ENCODE measurements around the gene DHCR24.
A peak's percentile ranks its signal among the peaks of the same experiment; 100 is the strongest.
"Not testable (repeated sequence)": the region's sequence is repeated elsewhere in the genome, so short reads cannot be mapped to it uniquely, and the experiment has no call there.

DHCR24 gene, protein sequence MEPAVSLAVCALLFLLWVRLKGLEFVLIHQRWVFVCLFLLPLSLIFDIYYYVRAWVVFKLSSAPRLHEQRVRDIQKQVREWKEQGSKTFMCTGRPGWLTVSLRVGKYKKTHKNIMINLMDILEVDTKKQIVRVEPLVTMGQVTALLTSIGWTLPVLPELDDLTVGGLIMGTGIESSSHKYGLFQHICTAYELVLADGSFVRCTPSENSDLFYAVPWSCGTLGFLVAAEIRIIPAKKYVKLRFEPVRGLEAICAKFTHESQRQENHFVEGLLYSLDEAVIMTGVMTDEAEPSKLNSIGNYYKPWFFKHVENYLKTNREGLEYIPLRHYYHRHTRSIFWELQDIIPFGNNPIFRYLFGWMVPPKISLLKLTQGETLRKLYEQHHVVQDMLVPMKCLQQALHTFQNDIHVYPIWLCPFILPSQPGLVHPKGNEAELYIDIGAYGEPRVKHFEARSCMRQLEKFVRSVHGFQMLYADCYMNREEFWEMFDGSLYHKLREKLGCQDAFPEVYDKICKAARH

DNA sequence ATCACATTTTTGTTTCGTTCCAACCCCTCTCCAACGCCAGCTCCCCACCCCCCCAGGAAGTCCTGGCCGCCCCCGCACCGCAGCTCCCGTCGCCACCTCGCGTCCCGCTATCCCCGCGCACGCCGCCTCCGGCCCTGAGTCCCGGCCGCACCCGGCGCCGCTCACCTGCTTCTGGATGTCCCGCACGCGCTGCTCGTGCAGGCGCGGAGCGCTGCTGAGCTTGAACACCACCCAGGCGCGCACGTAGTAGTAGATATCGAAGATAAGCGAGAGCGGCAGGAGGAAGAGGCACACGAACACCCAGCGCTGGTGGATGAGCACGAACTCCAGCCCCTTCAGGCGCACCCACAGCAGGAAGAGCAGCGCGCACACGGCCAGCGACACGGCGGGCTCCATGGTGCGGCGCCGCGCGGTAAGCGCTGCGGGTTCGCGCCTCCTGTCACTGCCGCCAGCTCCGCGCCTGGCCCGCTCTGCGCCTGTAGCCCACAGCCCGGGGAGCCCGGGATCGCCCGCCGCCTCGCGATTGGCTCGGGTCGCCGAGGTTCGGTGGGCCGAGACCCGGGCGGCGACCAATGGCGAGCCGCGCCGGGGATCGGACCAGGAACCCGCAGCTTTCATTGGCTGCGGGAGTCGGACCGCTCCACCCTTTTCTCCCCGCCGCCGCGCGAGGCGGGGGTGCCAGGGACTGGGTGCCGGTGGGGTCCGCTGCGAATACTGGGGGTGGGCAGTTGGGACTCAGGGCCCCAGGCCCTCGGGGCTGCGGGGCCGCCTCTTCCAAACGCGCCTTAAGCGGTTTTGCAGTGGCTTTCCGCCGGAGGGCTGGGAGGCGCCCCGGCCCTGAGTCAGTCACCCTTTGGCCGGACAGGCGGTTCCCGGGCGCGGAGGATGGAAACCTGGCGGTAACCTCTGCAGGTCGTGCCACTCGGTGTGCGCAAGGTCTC, at the start of gene DHCR24:
TSS of gene DHCR24 (minus strand) at position 472 of the 941 bp plus-strand sequence. CDS start at position 396, 76 bp downstream.
- H3K4me3 ChIP-seq (ENCODE audit: low read length, poor library complexity, severe bottlenecking): peak within 1 kb of the TSS; percentile 99
- H3K79me2 ChIP-seq (ENCODE audit: insufficient read depth, low read length): peaks cover 62% of the 10 kb centered on the region
- peaks cover 51% of the 10 kb centered on the region for H3K4me1 ChIP-seq (ENCODE audit: insufficient read depth, low read length, poor library complexity, severe bottlenecking)
- peak within 1 kb of the TSS; percentile 97 for H3K9ac ChIP-seq (ENCODE audit: low read depth, low read length, poor library complexity, severe bottlenecking)
- no peaks in the 10 kb centered on the region for H3K9me3 ChIP-seq (ENCODE audit: insufficient read depth, low read depth, low read length)
- peak within 1 kb of the TSS; percentile 97 for H3K4me2 ChIP-seq (ENCODE audit: low read depth, low read length, poor library complexity, severe bottlenecking)
- TF ChIP-seq, protein P1, sequence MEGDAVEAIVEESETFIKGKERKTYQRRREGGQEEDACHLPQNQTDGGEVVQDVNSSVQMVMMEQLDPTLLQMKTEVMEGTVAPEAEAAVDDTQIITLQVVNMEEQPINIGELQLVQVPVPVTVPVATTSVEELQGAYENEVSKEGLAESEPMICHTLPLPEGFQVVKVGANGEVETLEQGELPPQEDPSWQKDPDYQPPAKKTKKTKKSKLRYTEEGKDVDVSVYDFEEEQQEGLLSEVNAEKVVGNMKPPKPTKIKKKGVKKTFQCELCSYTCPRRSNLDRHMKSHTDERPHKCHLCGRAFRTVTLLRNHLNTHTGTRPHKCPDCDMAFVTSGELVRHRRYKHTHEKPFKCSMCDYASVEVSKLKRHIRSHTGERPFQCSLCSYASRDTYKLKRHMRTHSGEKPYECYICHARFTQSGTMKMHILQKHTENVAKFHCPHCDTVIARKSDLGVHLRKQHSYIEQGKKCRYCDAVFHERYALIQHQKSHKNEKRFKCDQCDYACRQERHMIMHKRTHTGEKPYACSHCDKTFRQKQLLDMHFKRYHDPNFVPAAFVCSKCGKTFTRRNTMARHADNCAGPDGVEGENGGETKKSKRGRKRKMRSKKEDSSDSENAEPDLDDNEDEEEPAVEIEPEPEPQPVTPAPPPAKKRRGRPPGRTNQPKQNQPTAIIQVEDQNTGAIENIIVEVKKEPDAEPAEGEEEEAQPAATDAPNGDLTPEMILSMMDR (conservative IDR thresholded peaks at IDR 0.05; ENCODE audit: low read length): no peak
- TF ChIP-seq EZH2phosphoT487 (IDR thresholded peaks at IDR 0.05; ENCODE audit: borderline replicate concordance): no peak
- H3K36me3 ChIP-seq (ENCODE audit: insufficient read depth, low read length): peaks cover 14% of the 10 kb centered on the region; the same call in 1 of the 2 replicates
- H3K9me2 ChIP-seq (replicated peaks; ENCODE audit: low read depth, low read length): no peaks in the 10 kb centered on the region
- H3F3A ChIP-seq (ENCODE audit: low read depth): no peaks in the 10 kb centered on the region
- peaks cover 46% of the 10 kb centered on the region for H4K20me1 ChIP-seq (ENCODE audit: insufficient read depth, low read length, poor library complexity, severe bottlenecking)
- no peaks in the 10 kb centered on the region for H3K27me3 ChIP-seq (ENCODE audit: insufficient read depth, low read length, poor library complexity, severe bottlenecking)
- H2AFZ ChIP-seq (ENCODE audit: low read length): peak within 1 kb of the TSS; percentile 93

DNA sequence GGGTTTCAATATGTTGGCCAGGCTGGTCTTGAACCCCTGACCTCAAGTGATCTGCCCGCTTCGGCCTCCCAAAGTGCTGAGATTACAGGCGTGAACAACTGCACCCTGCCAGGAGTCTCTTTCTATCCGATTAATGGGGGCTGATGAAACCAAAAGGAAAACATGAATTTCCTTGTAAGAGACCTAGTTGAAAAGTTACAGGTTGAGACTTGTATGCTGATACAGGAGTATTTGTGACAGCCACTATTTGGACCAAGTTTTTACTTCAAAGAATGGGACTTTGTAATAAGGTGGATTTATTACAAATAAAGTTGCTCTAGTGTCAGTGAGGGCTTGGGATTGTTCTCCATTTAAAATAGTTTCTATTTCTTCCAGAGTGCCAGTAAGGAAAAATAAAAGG, 49.8 kb upstream of the DHCR24 start:
- Histone ChIP-seq H3K9me2 (replicated peaks; ENCODE audit: low read depth, low read length) (no peaks in the 10 kb centered on the region), H3K79me2 (ENCODE audit: insufficient read depth, low read length) (no peaks in the 10 kb centered on the region), H3K9me3 (ENCODE audit: insufficient read depth, low read depth, low read length) (no peaks in the 10 kb centered on the region), H3K36me3 (ENCODE audit: insufficient read depth, low read length) (no peaks in the 10 kb centered on the region), H4K20me1 (ENCODE audit: insufficient read depth, low read length, poor library complexity, severe bottlenecking) (no peaks in the 10 kb centered on the region), H3K4me1 (ENCODE audit: insufficient read depth, low read length, poor library complexity, severe bottlenecking) (peaks cover 22% of the 10 kb centered on the region), H3K27me3 (ENCODE audit: insufficient read depth, low read length, poor library complexity, severe bottlenecking) (no peaks in the 10 kb centered on the region), H3K4me3 (ENCODE audit: low read length, poor library complexity, severe bottlenecking) (no peak overlapping the region), H3F3A (ENCODE audit: low read depth) (no peaks in the 10 kb centered on the region), H3K4me2 (ENCODE audit: low read depth, low read length, poor library complexity, severe bottlenecking) (no peak overlapping the region), H3K9ac (ENCODE audit: low read depth, low read length, poor library complexity, severe bottlenecking) (no peak overlapping the region), H2AFZ (ENCODE audit: low read length) (no peak overlapping the region)
- no peak for TF ChIP-seq EZH2phosphoT487 (IDR thresholded peaks at IDR 0.05; ENCODE audit: borderline replicate concordance)
- TF ChIP-seq, protein P1 (conservative IDR thresholded peaks at IDR 0.05; ENCODE audit: low read length): no peak

DNA sequence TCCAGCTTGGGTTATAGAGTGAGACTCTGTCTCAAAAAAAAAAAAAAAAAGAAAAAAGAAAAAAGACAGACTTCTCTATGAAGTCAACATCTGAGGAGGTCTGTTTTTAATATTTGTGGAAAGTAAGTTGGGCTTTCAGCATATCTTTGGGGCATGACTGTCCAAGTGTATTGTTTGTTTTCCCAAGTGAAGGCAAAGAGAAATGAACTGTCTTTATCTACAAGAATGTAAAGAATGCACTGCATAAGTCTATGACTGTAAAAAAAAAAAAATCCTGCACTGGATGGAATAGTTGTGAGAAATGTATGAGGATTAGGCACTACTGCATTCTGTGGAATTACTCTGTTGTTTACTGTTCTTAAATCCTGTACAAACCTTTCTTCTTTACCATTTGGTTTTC, 47.9 kb upstream of the DHCR24 start:
- TF ChIP-seq, protein P1 (conservative IDR thresholded peaks at IDR 0.05; ENCODE audit: low read length): no peak
- TF ChIP-seq EZH2phosphoT487 (IDR thresholded peaks at IDR 0.05; ENCODE audit: borderline replicate concordance): no peak
- H3K79me2 ChIP-seq (ENCODE audit: insufficient read depth, low read length): no peaks in the 10 kb centered on the region

DNA sequence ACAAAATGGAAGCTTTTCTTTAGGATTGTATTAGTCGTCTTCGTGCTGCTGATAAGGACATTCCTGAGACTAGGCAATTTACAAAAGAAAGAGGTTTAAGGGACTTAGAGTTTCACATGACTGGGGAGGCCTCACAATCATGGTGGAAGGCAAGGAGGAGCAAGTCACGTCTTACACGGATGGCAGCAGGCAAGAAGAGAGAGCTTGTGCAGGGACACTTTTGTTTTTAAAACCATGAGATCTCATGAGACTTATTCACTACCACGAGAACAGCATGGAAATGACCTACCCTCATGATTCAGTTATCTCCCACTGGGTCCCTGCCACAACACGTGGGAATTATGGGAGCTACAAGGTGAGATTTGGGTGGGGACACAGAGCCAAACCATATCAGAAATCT, 47.1 kb upstream of the DHCR24 start:
- not testable (repeated sequence) for H3K79me2 ChIP-seq (ENCODE audit: insufficient read depth, low read length); H3K4me2 ChIP-seq (ENCODE audit: low read depth, low read length, poor library complexity, severe bottlenecking); H4K20me1 ChIP-seq (ENCODE audit: insufficient read depth, low read length, poor library complexity, severe bottlenecking); H3K9ac ChIP-seq (ENCODE audit: low read depth, low read length, poor library complexity, severe bottlenecking); H2AFZ ChIP-seq (ENCODE audit: low read length); H3K36me3 ChIP-seq (ENCODE audit: insufficient read depth, low read length); H3K9me2 ChIP-seq (replicated peaks; ENCODE audit: low read depth, low read length); H3K27me3 ChIP-seq (ENCODE audit: insufficient read depth, low read length, poor library complexity, severe bottlenecking); H3K4me3 ChIP-seq (ENCODE audit: low read length, poor library complexity, severe bottlenecking); H3F3A ChIP-seq (ENCODE audit: low read depth); H3K9me3 ChIP-seq (ENCODE audit: insufficient read depth, low read depth, low read length)
- H3K4me1 ChIP-seq (ENCODE audit: insufficient read depth, low read length, poor library complexity, severe bottlenecking): peaks cover 10% of the 10 kb centered on the region

More for the DNA sequence above, 47.9 kb upstream of the DHCR24 start:
- Histone ChIP-seq H3K9me2 (replicated peaks; ENCODE audit: low read depth, low read length) (no peaks in the 10 kb centered on the region), H4K20me1 (ENCODE audit: insufficient read depth, low read length, poor library complexity, severe bottlenecking) (no peaks in the 10 kb centered on the region), H3K9ac (ENCODE audit: low read depth, low read length, poor library complexity, severe bottlenecking) (no peak overlapping the region), H3K4me1 (ENCODE audit: insufficient read depth, low read length, poor library complexity, severe bottlenecking) (peaks cover 18% of the 10 kb centered on the region), H3K27me3 (ENCODE audit: insufficient read depth, low read length, poor library complexity, severe bottlenecking) (no peaks in the 10 kb centered on the region), H3K9me3 (ENCODE audit: insufficient read depth, low read depth, low read length) (no peaks in the 10 kb centered on the region), H3K36me3 (ENCODE audit: insufficient read depth, low read length) (no peaks in the 10 kb centered on the region), H3K4me2 (ENCODE audit: low read depth, low read length, poor library complexity, severe bottlenecking) (no peak overlapping the region), H2AFZ (ENCODE audit: low read length) (no peak overlapping the region), H3K4me3 (ENCODE audit: low read length, poor library complexity, severe bottlenecking) (no peak overlapping the region), H3F3A (ENCODE audit: low read depth) (no peaks in the 10 kb centered on the region)

Measured in Loucy (cell line).